ENCODE results near the gene LAMA3. TPM values are rescaled to one million over a fixed set of nuclear protein-coding genes. Genes with fewer than 3 reads are reported as not detected.
A peak's percentile ranks its signal among the peaks of the same experiment; 100 is the strongest.

LAMA3 gene
- total and polyA plus RNA-seq, 2 donors (not counting 3 experiments of a cell fraction or from before 2014, with no cell fraction given): 2.6 to 12.3 TPM

DNA sequence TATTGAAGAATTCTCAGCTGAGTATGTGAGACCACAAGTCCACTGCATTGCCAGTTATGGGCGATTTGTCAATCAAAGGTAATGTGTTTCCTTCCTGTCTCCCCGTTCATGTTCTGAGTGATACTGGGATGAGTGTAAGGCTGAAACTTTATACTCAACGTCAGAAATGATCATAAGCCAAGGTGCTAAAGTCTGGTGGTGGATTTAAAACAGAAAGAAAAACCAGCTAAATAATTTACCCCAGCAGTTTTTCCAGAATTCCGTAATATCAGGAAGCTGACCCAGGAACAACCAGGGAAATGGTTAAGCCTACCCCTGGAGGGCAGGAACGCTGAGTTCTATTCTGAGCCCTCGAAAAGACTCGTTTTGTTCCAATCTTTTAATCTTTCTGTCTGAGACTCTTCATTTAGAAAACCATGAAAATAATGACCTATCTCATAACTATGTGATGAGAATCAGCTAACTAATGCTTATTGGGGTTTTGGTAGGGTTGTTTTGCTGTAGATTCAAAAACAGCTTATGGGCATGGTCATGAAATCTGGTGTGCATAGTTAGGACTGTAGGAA, 149.6 kb downstream of the LAMA3 start:
- H3K4me1 ChIP-seq (ENCODE audit: control insufficient read depth, extremely low read depth, insufficient read depth, low read length): peaks cover 7% of the 10 kb centered on the region
- no peak overlapping the region for H2AFZ ChIP-seq (ENCODE audit: low read depth, low read length)
- dilution Hi-C loops (cut with MboI; ENCODE audit: extremely low pct_ligation_motif_present, low sequenced_read_pairs): no loop called here
- BruUV-seq (replicated peaks): no TSS peak
- H3K36me3 ChIP-seq (ENCODE audit: control insufficient read depth in 2 of 2, extremely low read depth in 1 of 2, insufficient read depth in 2 of 2, low read length in 2 of 2): peaks cover 0 to 2% of the 10 kb centered on the region in 2 experiments
- FAIRE-seq (peak; percentile 42), DNase-seq (ENCODE audit: low read depth, low spot score) (peak; percentile 37)
- ChIA-PET CTCF (interaction anchor here (0.5 to 3.2 kb wide), 8 partner anchors 10 to 136 kb away, joined by 3 to 30 read pairs (median 4); no protein-coding TSS in a partner anchor), POLR2A (interaction anchor here (0.5 kb wide), 1 partner anchor 155 kb away, joined by 6 read pairs; no protein-coding TSS in a partner anchor)
- H3K9ac ChIP-seq (replicated peaks; ENCODE audit: extremely low read depth, insufficient read depth, low read length): no peak overlapping the region
- H3K4me2 ChIP-seq (ENCODE audit: insufficient read depth, low read length): peak overlapping the region; percentile 15
- H3K27me3 ChIP-seq (ENCODE audit: control insufficient read depth in 2 of 2, insufficient read depth in 2 of 2, low read length in 2 of 2): no peaks in the 10 kb centered on the region
- no peak overlapping the region for H3K27ac ChIP-seq (ENCODE audit: insufficient read depth, low read depth, low read length)
- H3K9me1 ChIP-seq (replicated peaks; ENCODE audit: control insufficient read depth, extremely low read depth, insufficient read depth, low read length): no peaks in the 10 kb centered on the region
- H3K9me3 ChIP-seq (replicated peaks; ENCODE audit: control insufficient read depth, insufficient read depth, low read length): no peaks in the 10 kb centered on the region
- intact Hi-C loops (cut with micrococcal nuclease): loop anchor here (1.0 kb wide), 1 partner anchor 14 kb away; no protein-coding TSS in a partner anchor
- TF ChIP-seq JUN (IDR thresholded peaks at IDR 0.05; ENCODE audit: borderline replicate concordance, insufficient read depth, insufficient read length, low read depth) (no peak), POLR2A (IDR thresholded peaks at IDR 0.05; ENCODE audit: low read depth, low read length) (no peak), MYC (IDR thresholded peaks at IDR 0.05; ENCODE audit: low read depth, low read length) (no peak), GATA2 (IDR thresholded peaks at IDR 0.05; ENCODE audit: insufficient read depth, insufficient read length, low read depth, low read length) (no peak), FOS (IDR thresholded peaks at IDR 0.05; ENCODE audit: borderline replicate concordance, insufficient read depth, low read length) (no peak), EZH2 (IDR thresholded peaks at IDR 0.05; ENCODE audit: borderline replicate concordance, low read depth, low read length, severe bottlenecking) (no peak), POLR2AphosphoS5 (IDR thresholded peaks at IDR 0.05; ENCODE audit: insufficient read depth, low read depth, low read length) (no peak)
- TF ChIP-seq, protein P1, sequence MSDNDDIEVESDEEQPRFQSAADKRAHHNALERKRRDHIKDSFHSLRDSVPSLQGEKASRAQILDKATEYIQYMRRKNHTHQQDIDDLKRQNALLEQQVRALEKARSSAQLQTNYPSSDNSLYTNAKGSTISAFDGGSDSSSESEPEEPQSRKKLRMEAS (IDR thresholded peaks at IDR 0.05; ENCODE audit: insufficient read depth, insufficient read length): no peak
- TF ChIP-seq, protein P2, sequence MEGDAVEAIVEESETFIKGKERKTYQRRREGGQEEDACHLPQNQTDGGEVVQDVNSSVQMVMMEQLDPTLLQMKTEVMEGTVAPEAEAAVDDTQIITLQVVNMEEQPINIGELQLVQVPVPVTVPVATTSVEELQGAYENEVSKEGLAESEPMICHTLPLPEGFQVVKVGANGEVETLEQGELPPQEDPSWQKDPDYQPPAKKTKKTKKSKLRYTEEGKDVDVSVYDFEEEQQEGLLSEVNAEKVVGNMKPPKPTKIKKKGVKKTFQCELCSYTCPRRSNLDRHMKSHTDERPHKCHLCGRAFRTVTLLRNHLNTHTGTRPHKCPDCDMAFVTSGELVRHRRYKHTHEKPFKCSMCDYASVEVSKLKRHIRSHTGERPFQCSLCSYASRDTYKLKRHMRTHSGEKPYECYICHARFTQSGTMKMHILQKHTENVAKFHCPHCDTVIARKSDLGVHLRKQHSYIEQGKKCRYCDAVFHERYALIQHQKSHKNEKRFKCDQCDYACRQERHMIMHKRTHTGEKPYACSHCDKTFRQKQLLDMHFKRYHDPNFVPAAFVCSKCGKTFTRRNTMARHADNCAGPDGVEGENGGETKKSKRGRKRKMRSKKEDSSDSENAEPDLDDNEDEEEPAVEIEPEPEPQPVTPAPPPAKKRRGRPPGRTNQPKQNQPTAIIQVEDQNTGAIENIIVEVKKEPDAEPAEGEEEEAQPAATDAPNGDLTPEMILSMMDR (IDR thresholded peaks at IDR 0.05; ENCODE audit: extremely low read depth in 1 of 2, insufficient read depth in 1 of 2, low read depth in 1 of 2, low read length in 2 of 2): no peak
- H3K4me3 ChIP-seq (replicated peaks in 1 of 3; ENCODE audit: insufficient read depth in 1 of 3, low read depth in 1 of 3, low read length in 3 of 3): no peak overlapping the region
- H4K20me1 ChIP-seq (replicated peaks; ENCODE audit: control insufficient read depth, extremely low read depth, insufficient read depth, low read length): no peaks in the 10 kb centered on the region
- no peaks in the 10 kb centered on the region for H3K79me2 ChIP-seq (ENCODE audit: control insufficient read depth, insufficient read depth, low read length)

Measured in endothelial cell of umbilical vein (primary cell).